H9 (cell line): ENCODE results near the gene STK32B. TPM values are rescaled to one million over a fixed set of nuclear protein-coding genes. Genes with fewer than 3 reads are reported as not detected.

Source experiments
- DNase-seq: peaks from one replicate; pipeline ENCODE4 v3.0.0-alpha.2; 2017
- H2AFZ ChIP-seq: one replicate; pipeline ENCODE4 v1.6.1; 2013; ENCODE audit warnings: mild to moderate bottlenecking, low read length, control low read depth, moderate library complexity
- H2AK5ac ChIP-seq: 2 replicates; pipeline ENCODE4 v1.6.1; 2013; ENCODE audit warnings: low read length, control low read depth, mixed read lengths; ENCODE audit not compliant: insufficient read length
- H2BK120ac ChIP-seq: one replicate; pipeline ENCODE4 v1.6.1; 2013; ENCODE audit warnings: low read depth, mild to moderate bottlenecking, low read length, control low read depth, inconsistent platforms; ENCODE audit not compliant: poor library complexity, severe bottlenecking
- H2BK12ac ChIP-seq: 2 replicates; pipeline ENCODE4 v1.6.1; 2013; ENCODE audit warnings: low read length, control low read depth, mixed read lengths, low read depth; ENCODE audit not compliant: insufficient read length
- H2BK15ac ChIP-seq: 2 replicates; pipeline ENCODE4 v1.6.1; 2013; ENCODE audit warnings: low read depth, low read length, control low read depth
- H2BK20ac ChIP-seq: one replicate; pipeline ENCODE4 v1.6.1; 2013; ENCODE audit warnings: low read depth, mild to moderate bottlenecking, low read length, control low read depth, inconsistent platforms; ENCODE audit not compliant: poor library complexity, severe bottlenecking
- H2BK5ac ChIP-seq: 2 replicates; pipeline ENCODE4 v1.6.1; 2013; ENCODE audit warnings: low read length, control low read depth, mixed read lengths; ENCODE audit not compliant: insufficient read length
- H3K14ac ChIP-seq: 2 replicates; pipeline ENCODE4 v1.6.1; 2013; ENCODE audit warnings: low read length, control low read depth; ENCODE audit not compliant: insufficient read depth
- H3K18ac ChIP-seq: 2 replicates; pipeline ENCODE4 v1.6.1; 2013; ENCODE audit warnings: low read depth, mild to moderate bottlenecking, mixed read lengths, low read length, control low read depth; ENCODE audit not compliant: insufficient read length
- H3K23ac ChIP-seq: 2 replicates; pipeline ENCODE4 v1.6.1; 2013; ENCODE audit warnings: low read length, control low read depth, mixed read lengths, low read depth; ENCODE audit not compliant: insufficient read length
- H3K23me2 ChIP-seq: 2 replicates; pipeline ENCODE4 v1.6.1; 2013; ENCODE audit warnings: low read depth, mild to moderate bottlenecking, mixed read lengths, low read length, control low read depth; ENCODE audit not compliant: insufficient read length, poor library complexity, severe bottlenecking
- H3K27ac ChIP-seq: 2 replicates; pipeline ENCODE4 v1.5.1; 2013; ENCODE audit warnings: low read length, control low read depth, mixed read lengths, low read depth; ENCODE audit not compliant: insufficient read length
- H3K27me3 ChIP-seq: 2 replicates; pipeline ENCODE4 v1.6.1; 2013; ENCODE audit warnings: low read length, control low read depth, inconsistent platforms; ENCODE audit not compliant: insufficient read depth
- H3K4ac ChIP-seq: 2 replicates; pipeline ENCODE4 v1.6.1; 2013; ENCODE audit warnings: low read depth, mild to moderate bottlenecking, control low read depth, inconsistent platforms, low read length, moderate library complexity
- H3K4me1 ChIP-seq: 2 replicates; pipeline ENCODE4 v1.6.1; 2013; ENCODE audit warnings: low read length, control low read depth, inconsistent platforms; ENCODE audit not compliant: insufficient read depth
- H3K4me2 ChIP-seq: 2 replicates; pipeline ENCODE4 v1.6.1; 2013; ENCODE audit warnings: low read length, control low read depth, mixed read lengths; ENCODE audit not compliant: insufficient read length, insufficient read depth
- H3K56ac ChIP-seq: 2 replicates; pipeline ENCODE4 v1.6.1; 2013; ENCODE audit warnings: low read depth, mild to moderate bottlenecking, mixed read lengths, low read length, control low read depth; ENCODE audit not compliant: insufficient read length
- H3K79me1 ChIP-seq: 2 replicates; pipeline ENCODE4 v1.6.1; 2013; ENCODE audit warnings: low read depth, mild to moderate bottlenecking, moderate library complexity, low read length, control low read depth, inconsistent platforms; ENCODE audit not compliant: insufficient read depth, poor library complexity, severe bottlenecking
- H3K79me2 ChIP-seq: 2 replicates; pipeline ENCODE4 v1.6.1; 2013; ENCODE audit warnings: low read length, control low read depth, inconsistent platforms; ENCODE audit not compliant: insufficient read depth
- H3K9ac ChIP-seq: 2 replicates; pipeline ENCODE4 v1.6.1; 2013; ENCODE audit warnings: low read length, control low read depth, mixed read lengths; ENCODE audit not compliant: insufficient read length; ENCODE audit errors: extremely low read depth
- H3K9me3 ChIP-seq: one replicate; pipeline ENCODE4 v1.6.1; 2013; ENCODE audit warnings: low read depth, low read length, inconsistent platforms; ENCODE audit not compliant: control insufficient read depth
- H3T11ph ChIP-seq: one replicate; pipeline ENCODE4 v1.6.1; 2013; ENCODE audit warnings: mild to moderate bottlenecking, low read length, control low read depth, inconsistent platforms
- H4K20me1 ChIP-seq: one replicate; pipeline ENCODE4 v1.6.1; 2013; ENCODE audit not compliant: control insufficient read depth, insufficient read length, insufficient read depth
- H4K5ac ChIP-seq: 2 replicates; pipeline ENCODE4 v1.6.1; 2013; ENCODE audit warnings: low read depth, mild to moderate bottlenecking, mixed read lengths, low read length, control low read depth; ENCODE audit not compliant: insufficient read length
- H4K8ac ChIP-seq: replicated peaks from 2 replicates; pipeline ENCODE4 v1.6.1; 2013; ENCODE audit warnings: low read length, control low read depth, mixed read lengths, low read depth; ENCODE audit not compliant: insufficient read length
- H4K91ac ChIP-seq: 2 replicates; pipeline ENCODE4 v1.6.1; 2013; ENCODE audit warnings: low read depth, mild to moderate bottlenecking, moderate library complexity, mixed read lengths, low read length, control low read depth; ENCODE audit not compliant: insufficient read length
- H3K27ac Mint-ChIP-seq, 3 experiments: 2 replicates in 2 of 3; 3 replicates in 1 of 3; pipeline ENCODE4 v1.8.0; 2020 to 2021; ENCODE audit warnings: mixed read lengths in 3 of 3, mild to moderate bottlenecking in 1 of 3, moderate library complexity in 1 of 3
- H3K27me3 Mint-ChIP-seq: 2 replicates; pipeline ENCODE4 v1.8.0; 2021; ENCODE audit warnings: low read depth, mild to moderate bottlenecking, moderate library complexity, mixed read lengths
- H3K36me3 Mint-ChIP-seq, 3 experiments: 2 replicates in 2 of 3; 3 replicates in 1 of 3; pipeline ENCODE4 v1.8.0; 2020 to 2021; ENCODE audit warnings: low read depth in 3 of 3, mixed read lengths in 3 of 3; ENCODE audit not compliant: insufficient read depth in 1 of 3
- H3K4me1 Mint-ChIP-seq, 2 experiments: 2 replicates each; pipeline ENCODE4 v1.8.0; 2020; ENCODE audit warnings: mixed read lengths in 2 of 2
- H3K4me3 Mint-ChIP-seq, 2 experiments: 2 replicates in 1 of 2; 3 replicates in 1 of 2; pipeline ENCODE4 v1.8.0; 2020 to 2021; ENCODE audit warnings: mild to moderate bottlenecking in 2 of 2, mixed read lengths in 2 of 2, moderate library complexity in 1 of 2
- H3K9me3 Mint-ChIP-seq, 2 experiments: 2 replicates in 1 of 2; 3 replicates in 1 of 2; pipeline ENCODE4 v1.8.0; 2020; ENCODE audit warnings: mild to moderate bottlenecking in 2 of 2, mixed read lengths in 2 of 2, moderate library complexity in 1 of 2
- CTCF ChIP-seq: fragments of 200-600 bp; sonication (generic); conservative IDR thresholded peaks from 3 replicates; pipeline ENCODE4 v1.8.0; 2021; ENCODE audit warnings: antibody characterized with exemption, mild to moderate bottlenecking
- WGBS: extraction: QIAGEN DNeasy Blood & Tissue Kit; methylation state at CpG from one replicate; pipeline ENCODE4 v1.1.7; 2013; ENCODE audit warnings: missing lambda C conversion rate, low lambda C conversion rate, mixed read lengths; ENCODE audit not compliant: insufficient read length; ENCODE audit errors: extremely low coverage; 5-methylcytosine and 5-hydroxymethylcytosine counted together
- total RNA-seq: library from RNA; stranded (reverse); gene quantifications from 2 replicates; pipeline ENCODE4 v1.2.1, GENCODE V29; 2021

Gene STK32B
- total RNA-seq, 1 experiment from 2014 or later, result 1.0 TPM

- no peak overlapping the region for H3K27ac ChIP-seq
- H3K79me1 ChIP-seq, result no peaks in the 10 kb centered on the region
- no peak for DNase-seq
- H3K9ac ChIP-seq, result no peak overlapping the region
- no peaks in the 10 kb centered on the region for H3K9me3 ChIP-seq
- H3K27me3 ChIP-seq, result no peaks in the 10 kb centered on the region
- H3K4me2 ChIP-seq, result no peak overlapping the region
- no peak overlapping the region for H2BK120ac ChIP-seq
- no peak overlapping the region for H2BK5ac ChIP-seq
- no peak overlapping the region for H3K23ac ChIP-seq
- H4K20me1 ChIP-seq, result no peaks in the 10 kb centered on the region
- H4K91ac ChIP-seq, result no peak overlapping the region
- H3K4me1 ChIP-seq, result no peaks in the 10 kb centered on the region
- H4K5ac ChIP-seq, result no peak overlapping the region
- peaks cover 0 to 4% (median 3%) of the 10 kb centered on the region in 3 experiments; a peak in 3 of 7 replicates for H3K36me3 Mint-ChIP-seq
- no peaks in the 10 kb centered on the region for H3K79me2 ChIP-seq
- no peak overlapping the region for H2BK20ac ChIP-seq
- no peaks in the 10 kb centered on the region for H3K27me3 Mint-ChIP-seq
- H3K18ac ChIP-seq, result no peak overlapping the region
- TF ChIP-seq CTCF, result no peak
- no peaks in the 10 kb centered on the region for H3K23me2 ChIP-seq
- no peak overlapping the region for H2BK12ac ChIP-seq
- no peak overlapping the region for H3K27ac Mint-ChIP-seq
- H3T11ph ChIP-seq, result no peak overlapping the region
- peaks cover 3 to 4% of the 10 kb centered on the region in 2 experiments; a peak in 2 of 5 replicates for H3K9me3 Mint-ChIP-seq
- no peak overlapping the region for H3K4ac ChIP-seq
- no peak overlapping the region for H3K56ac ChIP-seq
- H3K4me1 Mint-ChIP-seq, result peaks cover 10 to 14% of the 10 kb centered on the region in 2 experiments
- no peak overlapping the region for H3K4me3 Mint-ChIP-seq
- H2BK15ac ChIP-seq, result no peak overlapping the region
- no CpG with 5 or more reads among the region's 3 CpGs for WGBS
- no peak overlapping the region for H4K8ac ChIP-seq
- no peak overlapping the region for H2AFZ ChIP-seq
- no peak overlapping the region for H3K14ac ChIP-seq
- H2AK5ac ChIP-seq, result no peak overlapping the region
Observed at GRCh38 chr4:5527211-5527610, 475.9 kb downstream of the STK32B start.
